H9 (cell line): ENCODE measurements around the gene ANO6. TPM values are rescaled to one million over a fixed set of nuclear protein-coding genes. Genes with fewer than 3 reads are reported as not detected.

ENCODE experiments used
- DNase-seq: peaks from one replicate; pipeline ENCODE4 v3.0.0-alpha.2; 2017
- H2AFZ ChIP-seq: one replicate; pipeline ENCODE4 v1.6.1; 2013; ENCODE audit warnings: mild to moderate bottlenecking, low read length, control low read depth, moderate library complexity
- H2AK5ac ChIP-seq: 2 replicates; pipeline ENCODE4 v1.6.1; 2013; ENCODE audit warnings: low read length, control low read depth, mixed read lengths; ENCODE audit not compliant: insufficient read length
- H2BK120ac ChIP-seq: one replicate; pipeline ENCODE4 v1.6.1; 2013; ENCODE audit warnings: low read depth, mild to moderate bottlenecking, low read length, control low read depth, inconsistent platforms; ENCODE audit not compliant: poor library complexity, severe bottlenecking
- H2BK12ac ChIP-seq: 2 replicates; pipeline ENCODE4 v1.6.1; 2013; ENCODE audit warnings: low read length, control low read depth, mixed read lengths, low read depth; ENCODE audit not compliant: insufficient read length
- H2BK15ac ChIP-seq: 2 replicates; pipeline ENCODE4 v1.6.1; 2013; ENCODE audit warnings: low read depth, low read length, control low read depth
- H2BK20ac ChIP-seq: one replicate; pipeline ENCODE4 v1.6.1; 2013; ENCODE audit warnings: low read depth, mild to moderate bottlenecking, low read length, control low read depth, inconsistent platforms; ENCODE audit not compliant: poor library complexity, severe bottlenecking
- H2BK5ac ChIP-seq: 2 replicates; pipeline ENCODE4 v1.6.1; 2013; ENCODE audit warnings: low read length, control low read depth, mixed read lengths; ENCODE audit not compliant: insufficient read length
- H3K14ac ChIP-seq: 2 replicates; pipeline ENCODE4 v1.6.1; 2013; ENCODE audit warnings: low read length, control low read depth; ENCODE audit not compliant: insufficient read depth
- H3K18ac ChIP-seq: 2 replicates; pipeline ENCODE4 v1.6.1; 2013; ENCODE audit warnings: low read depth, mild to moderate bottlenecking, mixed read lengths, low read length, control low read depth; ENCODE audit not compliant: insufficient read length
- H3K23ac ChIP-seq: 2 replicates; pipeline ENCODE4 v1.6.1; 2013; ENCODE audit warnings: low read length, control low read depth, mixed read lengths, low read depth; ENCODE audit not compliant: insufficient read length
- H3K23me2 ChIP-seq: 2 replicates; pipeline ENCODE4 v1.6.1; 2013; ENCODE audit warnings: low read depth, mild to moderate bottlenecking, mixed read lengths, low read length, control low read depth; ENCODE audit not compliant: insufficient read length, poor library complexity, severe bottlenecking
- H3K27ac ChIP-seq: 2 replicates; pipeline ENCODE4 v1.5.1; 2013; ENCODE audit warnings: low read length, control low read depth, mixed read lengths, low read depth; ENCODE audit not compliant: insufficient read length
- H3K27me3 ChIP-seq: 2 replicates; pipeline ENCODE4 v1.6.1; 2013; ENCODE audit warnings: low read length, control low read depth, inconsistent platforms; ENCODE audit not compliant: insufficient read depth
- H3K4ac ChIP-seq: 2 replicates; pipeline ENCODE4 v1.6.1; 2013; ENCODE audit warnings: low read depth, mild to moderate bottlenecking, control low read depth, inconsistent platforms, low read length, moderate library complexity
- H3K4me1 ChIP-seq: 2 replicates; pipeline ENCODE4 v1.6.1; 2013; ENCODE audit warnings: low read length, control low read depth, inconsistent platforms; ENCODE audit not compliant: insufficient read depth
- H3K4me2 ChIP-seq: 2 replicates; pipeline ENCODE4 v1.6.1; 2013; ENCODE audit warnings: low read length, control low read depth, mixed read lengths; ENCODE audit not compliant: insufficient read length, insufficient read depth
- H3K56ac ChIP-seq: 2 replicates; pipeline ENCODE4 v1.6.1; 2013; ENCODE audit warnings: low read depth, mild to moderate bottlenecking, mixed read lengths, low read length, control low read depth; ENCODE audit not compliant: insufficient read length
- H3K79me1 ChIP-seq: 2 replicates; pipeline ENCODE4 v1.6.1; 2013; ENCODE audit warnings: low read depth, mild to moderate bottlenecking, moderate library complexity, low read length, control low read depth, inconsistent platforms; ENCODE audit not compliant: insufficient read depth, poor library complexity, severe bottlenecking
- H3K79me2 ChIP-seq: 2 replicates; pipeline ENCODE4 v1.6.1; 2013; ENCODE audit warnings: low read length, control low read depth, inconsistent platforms; ENCODE audit not compliant: insufficient read depth
- H3K9ac ChIP-seq: 2 replicates; pipeline ENCODE4 v1.6.1; 2013; ENCODE audit warnings: low read length, control low read depth, mixed read lengths; ENCODE audit not compliant: insufficient read length; ENCODE audit errors: extremely low read depth
- H3K9me3 ChIP-seq: one replicate; pipeline ENCODE4 v1.6.1; 2013; ENCODE audit warnings: low read depth, low read length, inconsistent platforms; ENCODE audit not compliant: control insufficient read depth
- H3T11ph ChIP-seq: one replicate; pipeline ENCODE4 v1.6.1; 2013; ENCODE audit warnings: mild to moderate bottlenecking, low read length, control low read depth, inconsistent platforms
- H4K20me1 ChIP-seq: one replicate; pipeline ENCODE4 v1.6.1; 2013; ENCODE audit not compliant: control insufficient read depth, insufficient read length, insufficient read depth
- H4K5ac ChIP-seq: 2 replicates; pipeline ENCODE4 v1.6.1; 2013; ENCODE audit warnings: low read depth, mild to moderate bottlenecking, mixed read lengths, low read length, control low read depth; ENCODE audit not compliant: insufficient read length
- H4K8ac ChIP-seq: replicated peaks from 2 replicates; pipeline ENCODE4 v1.6.1; 2013; ENCODE audit warnings: low read length, control low read depth, mixed read lengths, low read depth; ENCODE audit not compliant: insufficient read length
- H4K91ac ChIP-seq: 2 replicates; pipeline ENCODE4 v1.6.1; 2013; ENCODE audit warnings: low read depth, mild to moderate bottlenecking, moderate library complexity, mixed read lengths, low read length, control low read depth; ENCODE audit not compliant: insufficient read length
- H3K27ac Mint-ChIP-seq, 3 experiments: 2 replicates in 2 of 3; 3 replicates in 1 of 3; pipeline ENCODE4 v1.8.0; 2020 to 2021; ENCODE audit warnings: mixed read lengths in 3 of 3, mild to moderate bottlenecking in 1 of 3, moderate library complexity in 1 of 3
- H3K27me3 Mint-ChIP-seq: 2 replicates; pipeline ENCODE4 v1.8.0; 2021; ENCODE audit warnings: low read depth, mild to moderate bottlenecking, moderate library complexity, mixed read lengths
- H3K36me3 Mint-ChIP-seq, 3 experiments: 2 replicates in 2 of 3; 3 replicates in 1 of 3; pipeline ENCODE4 v1.8.0; 2020 to 2021; ENCODE audit warnings: low read depth in 3 of 3, mixed read lengths in 3 of 3; ENCODE audit not compliant: insufficient read depth in 1 of 3
- H3K4me1 Mint-ChIP-seq, 2 experiments: 2 replicates each; pipeline ENCODE4 v1.8.0; 2020; ENCODE audit warnings: mixed read lengths in 2 of 2
- H3K4me3 Mint-ChIP-seq, 2 experiments: 2 replicates in 1 of 2; 3 replicates in 1 of 2; pipeline ENCODE4 v1.8.0; 2020 to 2021; ENCODE audit warnings: mild to moderate bottlenecking in 2 of 2, mixed read lengths in 2 of 2, moderate library complexity in 1 of 2
- H3K9me3 Mint-ChIP-seq, 2 experiments: 2 replicates in 1 of 2; 3 replicates in 1 of 2; pipeline ENCODE4 v1.8.0; 2020; ENCODE audit warnings: mild to moderate bottlenecking in 2 of 2, mixed read lengths in 2 of 2, moderate library complexity in 1 of 2
- WGBS: extraction: QIAGEN DNeasy Blood & Tissue Kit; methylation state at CpG from one replicate; pipeline ENCODE4 v1.1.7; 2013; ENCODE audit warnings: missing lambda C conversion rate, low lambda C conversion rate, mixed read lengths; ENCODE audit not compliant: insufficient read length; ENCODE audit errors: extremely low coverage; 5-methylcytosine and 5-hydroxymethylcytosine counted together
- long read RNA-seq: library from polyadenylated mRNA; unstranded; transcript quantifications from one replicate; pipeline ENCODE4 v2.0.0, GENCODE V29; 2020
- total RNA-seq: library from RNA; stranded (reverse); gene quantifications from 2 replicates; pipeline ENCODE4 v1.2.1, GENCODE V29; 2021
- TF ChIP-seq, protein P1 (sequence below): fragments of 200-600 bp; sonication (generic); conservative IDR thresholded peaks from 3 replicates; pipeline ENCODE4 v1.8.0; 2021; ENCODE audit warnings: antibody characterized with exemption, mild to moderate bottlenecking

ANO6 gene, protein sequence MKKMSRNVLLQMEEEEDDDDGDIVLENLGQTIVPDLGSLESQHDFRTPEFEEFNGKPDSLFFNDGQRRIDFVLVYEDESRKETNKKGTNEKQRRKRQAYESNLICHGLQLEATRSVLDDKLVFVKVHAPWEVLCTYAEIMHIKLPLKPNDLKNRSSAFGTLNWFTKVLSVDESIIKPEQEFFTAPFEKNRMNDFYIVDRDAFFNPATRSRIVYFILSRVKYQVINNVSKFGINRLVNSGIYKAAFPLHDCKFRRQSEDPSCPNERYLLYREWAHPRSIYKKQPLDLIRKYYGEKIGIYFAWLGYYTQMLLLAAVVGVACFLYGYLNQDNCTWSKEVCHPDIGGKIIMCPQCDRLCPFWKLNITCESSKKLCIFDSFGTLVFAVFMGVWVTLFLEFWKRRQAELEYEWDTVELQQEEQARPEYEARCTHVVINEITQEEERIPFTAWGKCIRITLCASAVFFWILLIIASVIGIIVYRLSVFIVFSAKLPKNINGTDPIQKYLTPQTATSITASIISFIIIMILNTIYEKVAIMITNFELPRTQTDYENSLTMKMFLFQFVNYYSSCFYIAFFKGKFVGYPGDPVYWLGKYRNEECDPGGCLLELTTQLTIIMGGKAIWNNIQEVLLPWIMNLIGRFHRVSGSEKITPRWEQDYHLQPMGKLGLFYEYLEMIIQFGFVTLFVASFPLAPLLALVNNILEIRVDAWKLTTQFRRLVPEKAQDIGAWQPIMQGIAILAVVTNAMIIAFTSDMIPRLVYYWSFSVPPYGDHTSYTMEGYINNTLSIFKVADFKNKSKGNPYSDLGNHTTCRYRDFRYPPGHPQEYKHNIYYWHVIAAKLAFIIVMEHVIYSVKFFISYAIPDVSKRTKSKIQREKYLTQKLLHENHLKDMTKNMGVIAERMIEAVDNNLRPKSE
- 24.3 TPM in 2 replicates for total RNA-seq
- long read RNA-seq, full-length matches to known transcripts = 9 of 41 reads
- long read RNA-seq, partial matches to known transcripts = 22 of 41 reads
- long read RNA-seq, other reads (novel, unspliced or antisense) = 10 of 41 reads

DNA sequence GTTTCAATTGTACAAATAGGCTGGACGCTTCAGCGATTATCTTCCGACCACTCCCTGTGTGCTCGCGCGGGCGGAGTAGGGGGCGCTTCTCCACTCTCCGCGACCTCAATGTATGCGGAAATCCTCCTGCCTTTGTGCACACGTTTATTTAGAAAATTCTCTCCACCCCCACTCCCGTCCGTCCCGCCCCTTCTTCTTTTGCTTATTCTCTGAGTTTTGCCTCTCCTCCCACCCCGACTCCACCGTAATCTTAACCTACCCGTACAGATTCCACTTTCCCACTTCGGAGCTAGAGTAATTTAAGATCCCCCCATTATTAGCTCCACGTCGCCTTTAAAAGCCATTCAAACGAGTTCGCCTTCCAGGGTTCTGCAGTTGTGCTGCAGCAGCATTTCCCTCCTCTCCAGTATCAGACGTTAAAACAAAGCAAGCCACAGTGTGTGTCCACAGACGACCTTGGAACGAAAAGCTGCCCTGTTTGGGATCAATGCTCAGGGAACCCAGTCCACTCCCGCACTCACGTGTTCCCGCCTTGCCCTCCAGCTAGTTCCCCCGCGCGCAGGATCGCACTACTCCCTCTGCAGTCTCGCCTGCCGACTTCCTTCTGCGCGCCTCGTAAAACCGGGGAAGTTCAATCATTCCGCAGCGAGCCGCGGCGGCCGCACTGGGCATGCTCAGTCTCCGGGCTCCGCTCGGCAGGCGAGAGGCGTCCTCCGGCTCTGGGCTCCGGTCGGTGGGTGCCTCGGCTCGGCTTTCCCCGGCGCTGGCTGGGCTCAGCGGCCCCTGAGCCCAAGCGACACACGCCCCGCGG is at the start of gene ANO6:
Gene ANO6 (plus strand): TSS at position 677 of the 811 bp plus-strand sequence. CDS start 227 bp downstream, outside the sequence.
- Histone ChIP-seq H3K4me1 (peaks cover 5% of the 10 kb centered on the region; the same call in 1 of the 2 replicates), H2BK5ac (no peak within 1 kb of the TSS), H2AFZ (peak within 1 kb of the TSS; percentile 76), H3K56ac (no peak within 1 kb of the TSS), H2BK20ac (no peak within 1 kb of the TSS), H3K4me2 (peak within 1 kb of the TSS; percentile 82), H3K27ac (peak within 1 kb of the TSS; percentile 75), H3K4ac (no peak within 1 kb of the TSS), H3K23ac (no peak within 1 kb of the TSS), H3K79me1 (no peaks in the 10 kb centered on the region), H3K27me3 (no peaks in the 10 kb centered on the region), H4K20me1 (no peaks in the 10 kb centered on the region), H3K79me2 (peaks cover 22% of the 10 kb centered on the region; the same call in 1 of the 2 replicates), H3K18ac (peak within 1 kb of the TSS; percentile 92), H3K14ac (peak within 1 kb of the TSS; percentile 93), H4K5ac (no peak within 1 kb of the TSS), H2BK120ac (no peak within 1 kb of the TSS), H2BK12ac (no peak within 1 kb of the TSS), H2AK5ac (no peak within 1 kb of the TSS), H4K91ac (no peak within 1 kb of the TSS), H3K23me2 (peaks cover 9% of the 10 kb centered on the region), H3K9ac (peak within 1 kb of the TSS; percentile 88), H4K8ac (no peak within 1 kb of the TSS), H3K9me3 (no peaks in the 10 kb centered on the region), H2BK15ac (no peak within 1 kb of the TSS), H3T11ph (no peak within 1 kb of the TSS)
- no peaks in the 10 kb centered on the region for H3K36me3 Mint-ChIP-seq
- H3K4me1 Mint-ChIP-seq = peaks cover 44 to 46% of the 10 kb centered on the region in 2 experiments
- TF ChIP-seq, protein P1, sequence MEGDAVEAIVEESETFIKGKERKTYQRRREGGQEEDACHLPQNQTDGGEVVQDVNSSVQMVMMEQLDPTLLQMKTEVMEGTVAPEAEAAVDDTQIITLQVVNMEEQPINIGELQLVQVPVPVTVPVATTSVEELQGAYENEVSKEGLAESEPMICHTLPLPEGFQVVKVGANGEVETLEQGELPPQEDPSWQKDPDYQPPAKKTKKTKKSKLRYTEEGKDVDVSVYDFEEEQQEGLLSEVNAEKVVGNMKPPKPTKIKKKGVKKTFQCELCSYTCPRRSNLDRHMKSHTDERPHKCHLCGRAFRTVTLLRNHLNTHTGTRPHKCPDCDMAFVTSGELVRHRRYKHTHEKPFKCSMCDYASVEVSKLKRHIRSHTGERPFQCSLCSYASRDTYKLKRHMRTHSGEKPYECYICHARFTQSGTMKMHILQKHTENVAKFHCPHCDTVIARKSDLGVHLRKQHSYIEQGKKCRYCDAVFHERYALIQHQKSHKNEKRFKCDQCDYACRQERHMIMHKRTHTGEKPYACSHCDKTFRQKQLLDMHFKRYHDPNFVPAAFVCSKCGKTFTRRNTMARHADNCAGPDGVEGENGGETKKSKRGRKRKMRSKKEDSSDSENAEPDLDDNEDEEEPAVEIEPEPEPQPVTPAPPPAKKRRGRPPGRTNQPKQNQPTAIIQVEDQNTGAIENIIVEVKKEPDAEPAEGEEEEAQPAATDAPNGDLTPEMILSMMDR = no peak
- H3K27me3 Mint-ChIP-seq = no peaks in the 10 kb centered on the region
- H3K9me3 Mint-ChIP-seq = no peaks in the 10 kb centered on the region; a peak in 1 of 5 replicates
- H3K4me3 Mint-ChIP-seq = peak within 1 kb of the TSS; percentile 84 to 92
- WGBS = no CpG with 5 or more reads among the region's 62 CpGs
- peak within 1 kb of the TSS; percentile 94 to 96 (median 94) for H3K27ac Mint-ChIP-seq
- DNase-seq = peak; percentile 88
